Astrocyte of the cerebellum (primary cell): ENCODE results near the gene ST6GALNAC6.

Experiments
- DNase-seq: peaks from one replicate; pipeline ENCODE4 v3.0.0-alpha.2; 2011; ENCODE audit warnings: low read depth
- H3K4me3 ChIP-seq: 2 replicates; pipeline ENCODE4 v1.5.1; 2011; ENCODE audit warnings: mild to moderate bottlenecking, low read depth, low read length, moderate library complexity
- CTCF ChIP-seq: IDR thresholded peaks from 2 replicates; pipeline ENCODE4 v1.5.1; 2012; ENCODE audit warnings: low read length, low read depth, moderate library complexity, mild to moderate bottlenecking; ENCODE audit errors: missing control alignments
- in situ Hi-C: cut with HindIII; loops from 2 replicates; pipeline ENCODE4 v1.10.0; 2017; ENCODE audit warnings: low sequenced_read_pairs

Gene ST6GALNAC6

GRCh38 chr9:127899128-127899943, at the start of gene ST6GALNAC6:
ST6GALNAC6 (minus strand) TSS chr9:127899603; CDS start chr9:127897981, 1,622 bp downstream.
- no peak for TF ChIP-seq CTCF
- in situ Hi-C loops, result no loop called here
- H3K4me3 ChIP-seq, result peak within 1 kb of the TSS; percentile 89
- no peak for DNase-seq

GRCh38 chr9:127947841-127948710, 48.7 kb upstream of the ST6GALNAC6 start:
- H3K4me3 ChIP-seq, result no peak overlapping the region
- no peak for DNase-seq
- in situ Hi-C loops, result no loop called here
- no peak for TF ChIP-seq CTCF

- DNase-seq, result no peak
- no peak overlapping the region for H3K4me3 ChIP-seq
- no peak for TF ChIP-seq CTCF
- in situ Hi-C loops, result no loop called here
Observed at GRCh38 chr9:127946728-127947127, 47.3 kb upstream of the ST6GALNAC6 start.

- TF ChIP-seq CTCF, result no peak
- in situ Hi-C loops, result no loop called here
- H3K4me3 ChIP-seq, result no peak overlapping the region
- no peak for DNase-seq
Observed at GRCh38 chr9:127945942-127946341, 46.5 kb upstream of the ST6GALNAC6 start.

GRCh38 chr9:127945338-127945737, 45.9 kb upstream of the ST6GALNAC6 start:
- in situ Hi-C loops, result no loop called here
- TF ChIP-seq CTCF, result no peak
- DNase-seq, result no peak
- H3K4me3 ChIP-seq, result no peak overlapping the region

GRCh38 chr9:127944586-127945218, 45.3 kb upstream of the ST6GALNAC6 start:
- DNase-seq, result no peak
- in situ Hi-C loops, result no loop called here
- no peak overlapping the region for H3K4me3 ChIP-seq
- no peak for TF ChIP-seq CTCF
